ENCODE data around the gene FAM210A. TPM values are rescaled to one million over a fixed set of nuclear protein-coding genes. Genes with fewer than 3 reads are reported as not detected.

Gene FAM210A
- polyA plus RNA-seq, 1 donor (not counting 4 experiments of a cell fraction or from before 2014, with no cell fraction given), result 31.7 TPM

- no peak for DNase-seq (ENCODE audit: low read depth, low spot score)
- FAIRE-seq, result no peak
- dilution Hi-C loops (cut with MboI; ENCODE audit: extremely low pct_ligation_motif_present, low sequenced_read_pairs), result no loop called here
These were observed 104.3 kb downstream of the FAM210A start for GRCh38 chr18:13621886-13622619.

GRCh38 chr18:13621446-13621849 is 104.9 kb downstream of the FAM210A start:
- peaks cover 5% of the 10 kb centered on the region for H3K27me3 ChIP-seq (ENCODE audit: control insufficient read depth, extremely low read depth, insufficient read depth, low read length)
- no peaks in the 10 kb centered on the region for H3K4me1 ChIP-seq (ENCODE audit: control insufficient read depth, extremely low read depth, insufficient read depth, low read length)
- H3K36me3 ChIP-seq (ENCODE audit: control insufficient read depth in 2 of 2, extremely low read depth in 1 of 2, insufficient read depth in 2 of 2, low read length in 2 of 2), result no peaks in the 10 kb centered on the region
- H3K9ac ChIP-seq (ENCODE audit: control insufficient read depth, extremely low read depth, insufficient read depth, low read length), result no peak overlapping the region
- TF ChIP-seq EZH2 (IDR thresholded peaks at IDR 0.05; ENCODE audit: low read length) (no peak), CTCF (optimal IDR thresholded peaks at IDR 0.05 in 1 of 3, IDR thresholded peaks at IDR 0.05 in 1 of 3, conservative IDR thresholded peaks at IDR 0.05 in 1 of 3; ENCODE audit: extremely low read depth in 1 of 3, insufficient read depth in 2 of 3, low read length in 3 of 3) (no peak)
- H3K27ac ChIP-seq (ENCODE audit: control insufficient read depth, insufficient read depth, low read length), result no peak overlapping the region
- no peaks in the 10 kb centered on the region for H4K20me1 ChIP-seq (ENCODE audit: control insufficient read depth, extremely low read depth, insufficient read depth, low read length)
- FAIRE-seq, result no peak
- H3K4me2 ChIP-seq (ENCODE audit: control insufficient read depth, extremely low read depth, insufficient read depth, low read depth, low read length), result no peak overlapping the region
- no peaks in the 10 kb centered on the region for H3K9me3 ChIP-seq (ENCODE audit: control insufficient read depth, low read depth, low read length)
- no peak for DNase-seq (ENCODE audit: low read depth, low spot score)
- dilution Hi-C loops (cut with MboI; ENCODE audit: extremely low pct_ligation_motif_present, low sequenced_read_pairs), result no loop called here
- no peaks in the 10 kb centered on the region for H3K79me2 ChIP-seq (ENCODE audit: control insufficient read depth, insufficient read depth, low read length)
- no peak overlapping the region for H2AFZ ChIP-seq (ENCODE audit: control insufficient read depth, low read length)
- no peaks in the 10 kb centered on the region for H3K9me1 ChIP-seq (ENCODE audit: control insufficient read depth, extremely low read depth, insufficient read depth, low read length)
- no peak overlapping the region for H3K4me3 ChIP-seq (ENCODE audit: control insufficient read depth in 2 of 3, extremely low read depth in 1 of 3, insufficient read depth in 2 of 3, low read depth in 1 of 3, low read length in 3 of 3)

More at GRCh38 chr18:13621886-13622619, 104.3 kb downstream of the FAM210A start:
- no peaks in the 10 kb centered on the region for H3K27me3 ChIP-seq (ENCODE audit: control insufficient read depth, extremely low read depth, insufficient read depth, low read length)
- no peak overlapping the region for H3K4me2 ChIP-seq (ENCODE audit: control insufficient read depth, extremely low read depth, insufficient read depth, low read depth, low read length)
- no peaks in the 10 kb centered on the region for H3K36me3 ChIP-seq (ENCODE audit: control insufficient read depth in 2 of 2, extremely low read depth in 1 of 2, insufficient read depth in 2 of 2, low read length in 2 of 2)
- TF ChIP-seq CTCF (optimal IDR thresholded peaks at IDR 0.05 in 1 of 3, IDR thresholded peaks at IDR 0.05 in 1 of 3, conservative IDR thresholded peaks at IDR 0.05 in 1 of 3; ENCODE audit: extremely low read depth in 1 of 3, insufficient read depth in 2 of 3, low read length in 3 of 3), result no peak
- no peak for TF ChIP-seq EZH2 (IDR thresholded peaks at IDR 0.05; ENCODE audit: low read length)
- no peak overlapping the region for H3K27ac ChIP-seq (ENCODE audit: control insufficient read depth, insufficient read depth, low read length)
- no peaks in the 10 kb centered on the region for H3K79me2 ChIP-seq (ENCODE audit: control insufficient read depth, insufficient read depth, low read length)
- no peak overlapping the region for H3K4me3 ChIP-seq (ENCODE audit: control insufficient read depth in 2 of 3, extremely low read depth in 1 of 3, insufficient read depth in 2 of 3, low read depth in 1 of 3, low read length in 3 of 3)
- no peaks in the 10 kb centered on the region for H4K20me1 ChIP-seq (ENCODE audit: control insufficient read depth, extremely low read depth, insufficient read depth, low read length)
- no peak overlapping the region for H2AFZ ChIP-seq (ENCODE audit: control insufficient read depth, low read length)
- no peak overlapping the region for H3K9ac ChIP-seq (ENCODE audit: control insufficient read depth, extremely low read depth, insufficient read depth, low read length)
- H3K9me3 ChIP-seq (ENCODE audit: control insufficient read depth, low read depth, low read length), result no peaks in the 10 kb centered on the region
- H3K9me1 ChIP-seq (ENCODE audit: control insufficient read depth, extremely low read depth, insufficient read depth, low read length), result no peaks in the 10 kb centered on the region
- H3K4me1 ChIP-seq (ENCODE audit: control insufficient read depth, extremely low read depth, insufficient read depth, low read length), result no peaks in the 10 kb centered on the region

Measured in keratinocyte (primary cell).